ENCODE data around the gene TBCD. TPM values are rescaled to one million over a fixed set of nuclear protein-coding genes. Genes with fewer than 3 reads are reported as not detected.
A peak's percentile ranks its signal among the peaks of the same experiment; 100 is the strongest.

TBCD gene
- total RNA-seq, 1 experiment from 2014 or later: 94.6 TPM

DNA sequence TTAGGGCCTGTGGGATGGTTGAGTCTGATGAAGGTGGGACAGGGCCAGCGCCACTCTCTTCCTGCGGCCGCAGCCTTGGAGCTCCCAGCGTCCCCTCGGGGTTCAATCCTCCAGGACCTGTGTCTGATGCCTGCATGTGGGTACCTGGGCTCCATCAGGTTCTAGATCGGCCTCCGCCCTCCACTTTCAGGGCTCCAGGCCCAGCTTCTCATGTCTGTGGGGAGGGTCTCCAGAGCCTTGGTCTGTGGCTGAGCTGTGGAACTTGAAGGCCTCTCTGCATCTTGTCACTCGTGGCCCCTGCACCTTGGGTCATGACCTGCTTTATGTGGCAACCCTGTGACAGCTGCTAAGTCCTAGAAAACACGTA is 177.8 kb downstream of the TBCD start:
- no peaks in the 10 kb centered on the region for H3K9me3 Mint-ChIP-seq (ENCODE audit: unreplicated experiment)
- Histone ChIP-seq H3K4me3 (ENCODE audit: low read depth, low read length) (no peak overlapping the region), H3K9me3 (no peaks in the 10 kb centered on the region), H3K4me1 (no peaks in the 10 kb centered on the region), H3K27me3 (replicated peaks; ENCODE audit: control insufficient read depth, insufficient read depth, low read length) (no peaks in the 10 kb centered on the region), H3K36me3 (ENCODE audit: control insufficient read depth, insufficient read depth, low read length) (peaks cover 2% of the 10 kb centered on the region; the same call in 1 of the 2 replicates)
- intact Hi-C loops (cut with micrococcal nuclease; ENCODE audit: unreplicated experiment): no loop called here
- H3K4me1 Mint-ChIP-seq (ENCODE audit: low read depth, unreplicated experiment): no peaks in the 10 kb centered on the region
- CTCF ChIA-PET: no interaction called here
- peaks cover 35% of the 10 kb centered on the region for H3K36me3 Mint-ChIP-seq (ENCODE audit: insufficient read depth, unreplicated experiment)
- TF ChIP-seq, protein P1, sequence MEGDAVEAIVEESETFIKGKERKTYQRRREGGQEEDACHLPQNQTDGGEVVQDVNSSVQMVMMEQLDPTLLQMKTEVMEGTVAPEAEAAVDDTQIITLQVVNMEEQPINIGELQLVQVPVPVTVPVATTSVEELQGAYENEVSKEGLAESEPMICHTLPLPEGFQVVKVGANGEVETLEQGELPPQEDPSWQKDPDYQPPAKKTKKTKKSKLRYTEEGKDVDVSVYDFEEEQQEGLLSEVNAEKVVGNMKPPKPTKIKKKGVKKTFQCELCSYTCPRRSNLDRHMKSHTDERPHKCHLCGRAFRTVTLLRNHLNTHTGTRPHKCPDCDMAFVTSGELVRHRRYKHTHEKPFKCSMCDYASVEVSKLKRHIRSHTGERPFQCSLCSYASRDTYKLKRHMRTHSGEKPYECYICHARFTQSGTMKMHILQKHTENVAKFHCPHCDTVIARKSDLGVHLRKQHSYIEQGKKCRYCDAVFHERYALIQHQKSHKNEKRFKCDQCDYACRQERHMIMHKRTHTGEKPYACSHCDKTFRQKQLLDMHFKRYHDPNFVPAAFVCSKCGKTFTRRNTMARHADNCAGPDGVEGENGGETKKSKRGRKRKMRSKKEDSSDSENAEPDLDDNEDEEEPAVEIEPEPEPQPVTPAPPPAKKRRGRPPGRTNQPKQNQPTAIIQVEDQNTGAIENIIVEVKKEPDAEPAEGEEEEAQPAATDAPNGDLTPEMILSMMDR (IDR thresholded peaks at IDR 0.05; ENCODE audit: insufficient read depth in 1 of 2, low read depth in 1 of 2, low read length in 1 of 2, severe bottlenecking in 1 of 2, unreplicated experiment in 1 of 2): no peak
- no peak overlapping the region for H3K4me3 Mint-ChIP-seq (ENCODE audit: unreplicated experiment)
- BruUV-seq (replicated peaks): no TSS peak
- POLR2A ChIA-PET: no interaction called here
- H3K27me3 Mint-ChIP-seq (ENCODE audit: insufficient read depth, unreplicated experiment): no peaks in the 10 kb centered on the region
- DNase-seq: peak in 1 of 2 experiments; percentile 26
- H3K27ac Mint-ChIP-seq (ENCODE audit: unreplicated experiment): no peak overlapping the region

DNA sequence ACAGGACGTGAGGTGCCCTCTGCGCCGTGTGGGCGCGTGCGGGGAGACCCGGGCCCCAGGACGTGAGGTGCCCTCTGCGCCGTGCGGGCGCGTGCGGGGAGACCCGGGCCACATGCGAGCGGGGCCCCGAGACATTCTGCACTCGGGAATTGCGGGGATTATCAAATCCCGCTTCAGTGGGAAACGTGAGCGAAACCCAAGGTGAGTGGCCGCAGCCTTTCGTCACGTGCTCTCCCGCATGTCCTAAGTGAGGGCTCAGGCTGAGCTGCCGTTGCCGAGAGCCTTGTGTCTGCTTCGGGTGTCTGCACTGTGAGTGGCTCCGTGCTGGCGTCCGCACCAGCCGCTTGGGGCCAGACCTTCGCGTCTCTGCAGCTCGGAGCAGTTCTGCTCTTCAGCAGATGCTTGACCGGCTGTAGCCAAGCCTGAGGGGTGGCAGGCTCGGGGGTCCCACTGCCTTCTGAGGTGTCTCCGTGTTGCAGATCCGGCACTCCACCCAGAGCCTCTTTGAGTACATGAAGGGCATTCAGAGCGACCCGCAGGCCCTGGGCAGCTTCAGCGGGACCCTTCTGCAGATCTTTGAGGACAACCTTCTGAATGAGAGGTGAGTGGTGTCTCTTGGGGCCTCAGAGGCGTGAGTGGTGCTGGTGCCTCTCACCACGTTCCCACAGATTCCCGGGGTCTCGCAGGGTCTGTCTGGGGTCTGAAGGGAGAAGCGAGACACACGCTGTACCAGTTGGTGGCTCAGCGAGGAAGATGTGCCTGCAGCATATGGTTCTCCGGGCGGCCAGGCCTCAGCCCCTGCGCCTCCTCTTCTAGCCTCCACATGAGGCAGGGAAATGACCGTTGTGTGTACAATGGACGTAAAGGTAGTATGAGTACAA is 178.4 kb downstream of the TBCD start:
- H3K9me3 Mint-ChIP-seq (ENCODE audit: unreplicated experiment): no peaks in the 10 kb centered on the region
- BruUV-seq (replicated peaks): no TSS peak
- intact Hi-C loops (cut with micrococcal nuclease; ENCODE audit: unreplicated experiment): no loop called here
- Histone ChIP-seq H3K36me3 (ENCODE audit: control insufficient read depth, insufficient read depth, low read length) (peaks cover 2% of the 10 kb centered on the region; the same call in 1 of the 2 replicates), H3K9me3 (no peaks in the 10 kb centered on the region), H3K27me3 (replicated peaks; ENCODE audit: control insufficient read depth, insufficient read depth, low read length) (no peaks in the 10 kb centered on the region), H3K4me1 (no peaks in the 10 kb centered on the region), H3K4me3 (ENCODE audit: low read depth, low read length) (no peak overlapping the region)
- ChIA-PET POLR2A (no interaction called here), CTCF (no interaction called here)
- no peak overlapping the region for H3K27ac Mint-ChIP-seq (ENCODE audit: unreplicated experiment)
- no peak overlapping the region for H3K4me3 Mint-ChIP-seq (ENCODE audit: unreplicated experiment)
- peak in 1 of 2 experiments; percentile 23 for DNase-seq
- H3K36me3 Mint-ChIP-seq (ENCODE audit: insufficient read depth, unreplicated experiment): peaks cover 39% of the 10 kb centered on the region
- no peaks in the 10 kb centered on the region for H3K27me3 Mint-ChIP-seq (ENCODE audit: insufficient read depth, unreplicated experiment)
- no peaks in the 10 kb centered on the region for H3K4me1 Mint-ChIP-seq (ENCODE audit: low read depth, unreplicated experiment)
- TF ChIP-seq, protein P1 (IDR thresholded peaks at IDR 0.05; ENCODE audit: insufficient read depth in 1 of 2, low read depth in 1 of 2, low read length in 1 of 2, severe bottlenecking in 1 of 2, unreplicated experiment in 1 of 2): no peak

DNA sequence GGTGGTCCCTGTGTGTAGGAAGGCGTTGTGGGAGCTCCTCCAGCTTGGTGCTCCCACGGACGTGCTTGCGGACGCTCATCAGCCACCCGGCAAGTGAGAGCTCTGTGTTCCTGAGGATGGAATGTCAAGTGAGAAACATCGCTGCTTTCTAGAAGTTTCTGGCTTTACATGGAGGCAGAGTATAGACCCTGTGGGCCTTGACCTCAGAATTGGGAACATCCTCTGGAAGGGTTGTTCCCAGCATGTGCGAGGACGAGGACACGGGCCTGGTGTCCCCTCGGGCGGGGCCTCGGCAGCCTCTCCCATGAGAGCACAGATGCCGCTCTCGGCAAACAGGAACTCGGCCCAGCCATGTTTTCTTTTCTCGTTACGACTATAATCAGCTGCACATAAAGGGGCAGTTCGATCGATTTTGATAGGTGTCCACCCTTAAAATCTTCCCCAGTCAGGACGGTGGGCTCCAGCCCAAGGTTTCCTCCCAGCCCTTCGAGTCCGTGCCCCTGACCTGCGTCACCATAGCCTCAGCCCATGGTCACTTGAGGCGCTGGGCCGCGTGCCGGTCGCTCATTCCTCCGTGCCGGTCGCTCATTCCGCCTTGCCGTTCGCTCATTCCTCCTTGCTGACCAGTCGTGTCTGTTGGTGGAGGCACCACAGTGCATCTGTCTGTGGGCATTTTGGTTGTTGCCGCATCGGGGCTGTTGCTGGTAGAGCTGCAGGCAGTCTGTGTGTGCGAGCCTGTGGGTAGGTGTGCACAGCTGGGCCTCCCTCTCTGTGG is 179.2 kb downstream of the TBCD start:
- DNase-seq: peak in 1 of 2 experiments; percentile 12
- no peaks in the 10 kb centered on the region for H3K27me3 ChIP-seq (replicated peaks; ENCODE audit: control insufficient read depth, insufficient read depth, low read length)
- H3K9me3 ChIP-seq: no peaks in the 10 kb centered on the region
- peaks cover 39% of the 10 kb centered on the region for H3K36me3 Mint-ChIP-seq (ENCODE audit: insufficient read depth, unreplicated experiment)
- H3K4me3 Mint-ChIP-seq (ENCODE audit: unreplicated experiment): no peak overlapping the region
- H3K27me3 Mint-ChIP-seq (ENCODE audit: insufficient read depth, unreplicated experiment): no peaks in the 10 kb centered on the region
- POLR2A ChIA-PET: no interaction called here
- peaks cover 2% of the 10 kb centered on the region; the same call in 1 of the 2 replicates for H3K36me3 ChIP-seq (ENCODE audit: control insufficient read depth, insufficient read depth, low read length)
- H3K27ac Mint-ChIP-seq (ENCODE audit: unreplicated experiment): no peak overlapping the region
- H3K4me3 ChIP-seq (ENCODE audit: low read depth, low read length): no peak overlapping the region
- H3K9me3 Mint-ChIP-seq (ENCODE audit: unreplicated experiment): no peaks in the 10 kb centered on the region
- BruUV-seq (replicated peaks): no TSS peak
- H3K4me1 ChIP-seq: no peaks in the 10 kb centered on the region
- CTCF ChIA-PET: interaction anchor here (0.6 kb wide), 1 partner anchor 27 kb away, joined by 5 read pairs; no protein-coding TSS in a partner anchor
- H3K4me1 Mint-ChIP-seq (ENCODE audit: low read depth, unreplicated experiment): no peaks in the 10 kb centered on the region
- TF ChIP-seq, protein P1 (IDR thresholded peaks at IDR 0.05; ENCODE audit: insufficient read depth in 1 of 2, low read depth in 1 of 2, low read length in 1 of 2, severe bottlenecking in 1 of 2, unreplicated experiment in 1 of 2): no peak
- intact Hi-C loops (cut with micrococcal nuclease; ENCODE audit: unreplicated experiment): no loop called here

All from Caco-2 (cell line).